Choroid plexus epithelial cell (primary cell): Measurements from ENCODE around the gene FRK.
"Not testable (repeated sequence)": the region's sequence is repeated elsewhere in the genome, so short reads cannot be mapped to it uniquely, and the experiment has no call there.

Experiments
- DNase-seq: peaks from one replicate; pipeline ENCODE4 v3.0.0-alpha.2; 2010; ENCODE audit warnings: low read depth
- H3K4me3 ChIP-seq: 2 replicates; pipeline ENCODE4 v1.5.1; 2011; ENCODE audit warnings: low read depth, mild to moderate bottlenecking, control low read depth, low read length, moderate library complexity
- TF ChIP-seq, protein P1 (sequence below): conservative IDR thresholded peaks from 2 replicates; pipeline ENCODE4 v1.5.1; 2011; ENCODE audit warnings: low read depth, mild to moderate bottlenecking, control low read depth, inconsistent platforms, low read length, moderate library complexity

Gene FRK

DNA sequence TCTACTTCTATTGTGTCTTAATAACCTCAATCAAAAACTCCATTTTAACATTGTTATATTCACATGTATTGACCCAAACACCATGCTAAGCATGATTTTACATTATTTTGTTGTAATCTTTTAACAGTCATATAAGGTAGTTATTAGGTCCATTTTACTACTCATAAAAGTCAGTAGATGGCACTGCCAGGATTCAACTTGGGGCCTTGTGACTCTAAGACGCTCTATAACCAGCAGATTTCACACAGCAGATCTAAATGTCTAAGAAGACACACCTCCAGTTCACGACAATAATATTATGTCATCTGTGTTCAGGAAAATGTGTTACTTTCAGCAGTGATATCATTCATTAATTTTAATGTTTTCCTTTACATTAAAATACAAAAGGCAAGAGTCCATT lies 88.0 kb downstream of the FRK start:
- peak; percentile 1 for DNase-seq
- TF ChIP-seq, protein P1, sequence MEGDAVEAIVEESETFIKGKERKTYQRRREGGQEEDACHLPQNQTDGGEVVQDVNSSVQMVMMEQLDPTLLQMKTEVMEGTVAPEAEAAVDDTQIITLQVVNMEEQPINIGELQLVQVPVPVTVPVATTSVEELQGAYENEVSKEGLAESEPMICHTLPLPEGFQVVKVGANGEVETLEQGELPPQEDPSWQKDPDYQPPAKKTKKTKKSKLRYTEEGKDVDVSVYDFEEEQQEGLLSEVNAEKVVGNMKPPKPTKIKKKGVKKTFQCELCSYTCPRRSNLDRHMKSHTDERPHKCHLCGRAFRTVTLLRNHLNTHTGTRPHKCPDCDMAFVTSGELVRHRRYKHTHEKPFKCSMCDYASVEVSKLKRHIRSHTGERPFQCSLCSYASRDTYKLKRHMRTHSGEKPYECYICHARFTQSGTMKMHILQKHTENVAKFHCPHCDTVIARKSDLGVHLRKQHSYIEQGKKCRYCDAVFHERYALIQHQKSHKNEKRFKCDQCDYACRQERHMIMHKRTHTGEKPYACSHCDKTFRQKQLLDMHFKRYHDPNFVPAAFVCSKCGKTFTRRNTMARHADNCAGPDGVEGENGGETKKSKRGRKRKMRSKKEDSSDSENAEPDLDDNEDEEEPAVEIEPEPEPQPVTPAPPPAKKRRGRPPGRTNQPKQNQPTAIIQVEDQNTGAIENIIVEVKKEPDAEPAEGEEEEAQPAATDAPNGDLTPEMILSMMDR = no peak
- H3K4me3 ChIP-seq = no peak overlapping the region

DNA sequence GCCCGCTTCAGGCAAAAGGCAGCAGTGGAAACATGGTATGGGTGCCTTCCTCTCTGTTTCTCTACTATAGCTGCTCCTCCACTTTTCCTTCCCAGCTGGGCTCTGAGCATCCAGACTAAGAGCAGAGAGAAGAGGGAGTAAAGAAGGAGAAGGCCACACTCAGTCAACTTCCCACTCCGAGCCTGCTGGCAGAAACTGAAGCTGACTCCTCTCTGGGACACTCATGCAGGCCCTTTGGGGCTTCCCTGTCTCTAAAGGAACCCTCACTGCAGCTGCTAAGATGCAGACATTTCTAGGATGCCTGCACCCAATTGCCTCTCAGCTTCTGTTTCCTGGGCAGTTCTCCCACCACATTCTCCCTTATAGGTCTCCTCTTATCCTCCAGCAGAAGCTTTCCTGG lies 88.9 kb downstream of the FRK start:
- H3K4me3 ChIP-seq = no peak overlapping the region
- TF ChIP-seq, protein P1 = no peak
- DNase-seq = no peak

DNA sequence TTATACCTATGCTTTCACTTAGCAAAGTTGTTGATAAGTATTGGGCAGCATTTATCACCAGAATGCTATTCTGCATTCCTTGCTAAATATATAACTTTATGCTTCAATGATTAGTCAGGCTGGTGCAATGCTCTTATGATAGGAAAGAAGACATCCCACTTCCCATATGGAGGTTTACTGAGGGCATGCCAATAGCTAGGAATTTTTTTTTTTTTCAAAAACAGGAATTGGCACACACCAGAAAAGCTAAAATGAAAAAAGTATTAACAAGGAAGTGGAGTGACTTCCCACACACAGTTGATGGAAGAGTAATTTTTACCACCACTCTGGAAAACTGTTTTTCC lies 90.8 kb downstream of the FRK start:
- no peak overlapping the region for H3K4me3 ChIP-seq
- TF ChIP-seq, protein P1 = no peak
- no peak for DNase-seq

DNA sequence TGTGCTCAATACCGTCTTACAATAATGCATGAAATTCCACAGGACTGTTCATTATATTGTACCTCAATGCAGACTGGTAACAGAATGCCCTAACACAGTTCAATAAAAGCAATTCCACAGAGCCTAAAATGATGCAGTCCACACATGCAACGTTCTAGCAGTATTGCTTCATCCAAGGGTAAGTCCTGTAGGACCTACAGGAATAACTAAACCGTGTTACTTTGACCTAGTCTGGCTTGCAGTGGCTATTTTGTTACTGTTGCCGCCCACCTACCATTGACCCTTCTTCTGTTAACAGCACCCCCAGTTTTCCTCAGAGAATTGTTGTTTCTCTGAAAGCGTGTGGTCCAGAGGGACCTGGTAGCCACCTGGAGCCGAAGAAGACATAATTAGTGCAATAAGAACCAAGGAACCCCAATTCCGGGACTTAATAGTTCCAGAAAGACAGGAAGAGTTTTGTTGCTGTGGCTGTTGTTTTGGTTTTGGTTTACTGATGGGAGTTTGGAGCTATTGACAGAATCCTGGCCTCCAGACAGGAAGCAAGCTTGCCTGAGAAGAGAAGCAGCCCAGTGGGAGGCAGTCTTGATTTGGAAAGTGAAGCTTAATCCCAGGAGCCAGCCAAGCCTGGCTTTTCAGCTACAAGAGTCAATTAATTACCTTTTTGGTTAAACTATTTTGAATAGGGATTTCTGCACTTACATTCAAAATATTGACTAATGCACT lies 91.3 kb downstream of the FRK start:
- peak; percentile 23 for DNase-seq
- TF ChIP-seq, protein P1 = no peak
- H3K4me3 ChIP-seq = no peak overlapping the region

DNA sequence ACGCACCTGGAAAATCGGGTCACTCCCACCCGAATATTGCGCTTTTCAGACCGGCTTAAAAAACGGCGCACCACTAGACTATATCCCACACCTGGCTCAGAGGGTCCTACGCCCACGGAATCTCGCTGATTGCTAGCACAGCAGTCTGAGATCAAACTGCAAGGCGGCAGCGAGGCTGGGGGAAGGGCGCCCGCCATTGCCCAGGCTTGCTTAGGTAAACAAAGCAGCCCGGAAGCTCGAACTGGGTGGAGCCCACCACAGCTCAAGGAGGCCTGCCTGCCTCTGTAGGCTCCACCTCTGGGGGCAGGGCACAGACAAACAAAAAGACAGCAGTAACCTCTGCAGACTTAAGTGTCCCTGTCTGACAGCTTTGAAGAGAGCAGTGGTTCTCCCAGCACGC lies 100.4 kb downstream of the FRK start:
- DNase-seq, H3K4me3 ChIP-seq: not testable (repeated sequence)

DNA sequence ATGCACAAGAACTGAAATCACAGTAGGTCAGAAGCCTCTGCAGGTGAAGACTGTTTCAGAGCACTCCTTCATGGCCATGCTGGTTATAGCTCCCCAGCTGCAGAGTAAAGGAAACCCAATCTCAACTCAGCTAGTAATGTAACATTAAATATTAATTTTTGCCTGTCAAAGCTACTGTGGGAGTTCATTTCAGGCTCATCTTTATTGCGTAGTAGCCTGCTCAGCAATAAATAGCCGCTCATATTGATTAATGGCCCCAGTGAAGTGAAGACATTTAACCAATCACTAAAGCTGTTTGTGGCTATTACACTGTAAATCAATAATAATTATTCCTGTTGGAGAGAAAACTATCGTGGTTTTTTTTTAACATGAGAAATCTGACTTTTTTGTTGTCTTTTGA lies 101.7 kb downstream of the FRK start:
- TF ChIP-seq, protein P1 = no peak
- no peak for DNase-seq
- H3K4me3 ChIP-seq = no peak overlapping the region

DNA sequence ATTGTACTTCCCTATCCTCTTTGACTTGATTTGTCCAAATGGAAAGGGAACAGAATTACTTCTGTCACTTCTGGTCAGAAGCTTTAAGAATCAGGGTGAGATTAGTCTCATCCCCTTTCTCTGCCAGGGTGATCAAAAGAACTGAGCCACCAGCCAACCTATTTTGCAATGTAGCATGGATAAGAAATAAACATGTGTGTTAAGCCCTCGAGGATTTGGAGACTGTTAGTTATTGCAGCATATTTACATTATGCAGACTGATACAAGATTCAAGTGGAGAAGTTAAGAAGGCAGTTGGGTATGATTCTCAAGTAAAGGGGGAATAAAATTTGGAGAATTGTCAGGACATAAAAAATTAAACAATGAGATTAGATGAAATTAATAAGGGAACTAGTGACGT lies 106.0 kb downstream of the FRK start:
- TF ChIP-seq, protein P1 = no peak
- no peak for DNase-seq
- no peak overlapping the region for H3K4me3 ChIP-seq
